Non-pigmented ciliary epithelial cell (primary cell): ENCODE data around the gene CFAP73.

Experiments used
- DNase-seq: peaks from one replicate; pipeline ENCODE4 v3.0.0-alpha.2; 2010; ENCODE audit warnings: low read depth

The CFAP73 gene

DNA sequence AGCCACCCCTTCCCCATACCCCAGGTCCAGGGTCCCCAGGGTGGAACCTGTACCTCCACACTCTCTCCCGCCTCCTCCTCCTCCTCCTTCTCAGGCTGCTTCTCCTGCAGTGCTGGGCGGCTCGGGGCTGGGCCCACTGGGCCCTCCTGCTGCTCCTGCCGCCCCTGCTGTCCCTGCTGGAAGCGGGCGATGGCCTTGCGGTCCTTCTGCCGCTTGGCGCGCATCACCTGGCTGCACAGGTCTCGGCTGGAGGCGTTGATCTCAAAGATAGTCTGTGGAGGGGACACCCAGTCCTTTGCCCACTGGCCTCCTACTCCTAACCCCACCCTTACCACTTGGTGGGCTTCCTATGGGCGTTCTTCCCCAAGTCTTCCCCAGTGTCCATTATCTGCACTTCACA, 14.5 kb downstream of the CFAP73 start:
- no peak for DNase-seq

DNA sequence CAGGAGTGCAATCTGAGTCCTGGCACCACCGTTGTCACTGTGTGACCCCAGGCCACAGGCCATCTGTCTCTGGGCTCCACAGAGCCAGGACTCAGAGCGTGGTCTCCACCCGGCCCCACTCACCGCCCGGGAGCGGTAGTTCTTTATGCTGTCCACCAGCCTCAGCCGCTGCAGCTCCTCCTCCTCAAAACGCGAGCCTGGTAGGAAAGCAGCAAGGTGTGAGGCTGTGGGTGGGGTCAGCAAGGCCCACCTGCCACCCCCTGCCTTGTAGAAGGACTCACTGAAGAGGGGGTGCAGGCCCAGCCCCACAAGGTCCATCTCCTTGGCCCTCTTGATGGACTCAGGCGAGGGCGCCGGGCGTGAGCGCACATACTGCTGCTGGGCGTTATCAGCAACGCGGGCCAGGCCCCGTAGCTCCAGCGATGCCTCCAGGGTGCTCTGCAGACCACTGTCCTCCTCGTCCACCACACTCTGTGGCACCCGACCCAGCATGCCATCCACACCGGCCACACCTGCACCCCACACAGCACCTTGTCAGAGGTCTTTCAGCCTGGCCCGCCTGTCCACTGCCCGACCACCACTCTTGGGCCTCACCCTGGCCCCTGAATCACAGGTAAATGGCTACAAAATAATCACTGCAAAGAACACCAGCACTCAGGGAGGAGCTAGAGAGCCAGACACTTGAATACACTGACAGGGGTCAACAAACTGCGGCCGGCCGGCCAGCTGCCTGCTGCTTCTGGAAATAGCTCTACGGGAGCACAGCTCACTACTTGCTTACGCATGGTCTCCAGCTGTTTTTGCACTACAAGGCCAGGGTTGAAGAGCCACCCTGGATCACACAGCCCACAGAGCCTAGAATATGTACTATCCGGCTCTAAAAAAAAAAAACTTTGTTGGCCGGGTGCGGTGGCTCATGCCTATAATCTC, 16.3 kb downstream of the CFAP73 start:
- DNase-seq = no peak

DNA sequence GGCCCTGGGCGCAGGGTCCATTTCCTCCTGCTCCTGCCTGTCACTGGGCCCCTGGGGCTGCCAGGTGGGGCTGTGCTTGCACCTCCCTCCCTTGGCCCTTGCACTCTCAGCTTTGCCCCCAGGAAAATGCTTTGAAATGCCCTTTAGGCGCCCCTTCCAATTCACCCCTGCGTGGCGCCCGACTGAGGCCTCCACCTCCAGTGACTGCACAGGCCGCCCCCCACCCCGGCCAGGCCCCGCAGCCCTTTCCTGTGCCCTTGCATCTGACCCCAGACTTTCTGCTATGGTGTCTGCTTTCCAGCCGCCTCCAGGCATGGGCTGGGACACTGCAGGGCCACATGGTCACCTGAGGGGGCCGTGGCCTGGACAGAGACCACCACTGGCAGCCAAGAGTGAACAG, 18.3 kb downstream of the CFAP73 start:
- DNase-seq = no peak

DNA sequence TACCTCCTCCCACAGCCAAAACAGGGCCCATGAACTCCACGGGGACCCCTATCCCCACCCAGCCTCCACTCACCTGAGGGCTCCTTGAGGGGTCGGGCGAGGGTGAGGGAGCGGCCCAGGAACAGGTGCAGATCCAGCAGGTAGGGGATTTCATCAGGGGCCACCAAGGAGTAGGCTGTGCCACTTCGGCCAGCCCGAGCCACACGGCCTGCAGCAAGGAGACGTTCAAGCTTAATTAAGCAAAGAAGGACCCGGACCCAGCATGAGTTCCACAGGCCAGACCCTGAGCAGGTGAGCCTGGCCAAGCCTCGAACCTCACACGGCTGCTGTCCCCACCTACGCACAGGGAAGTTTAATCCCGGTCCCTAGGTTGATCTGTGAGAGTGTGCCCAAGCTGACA, 20.2 kb downstream of the CFAP73 start:
- DNase-seq = no peak

DNA sequence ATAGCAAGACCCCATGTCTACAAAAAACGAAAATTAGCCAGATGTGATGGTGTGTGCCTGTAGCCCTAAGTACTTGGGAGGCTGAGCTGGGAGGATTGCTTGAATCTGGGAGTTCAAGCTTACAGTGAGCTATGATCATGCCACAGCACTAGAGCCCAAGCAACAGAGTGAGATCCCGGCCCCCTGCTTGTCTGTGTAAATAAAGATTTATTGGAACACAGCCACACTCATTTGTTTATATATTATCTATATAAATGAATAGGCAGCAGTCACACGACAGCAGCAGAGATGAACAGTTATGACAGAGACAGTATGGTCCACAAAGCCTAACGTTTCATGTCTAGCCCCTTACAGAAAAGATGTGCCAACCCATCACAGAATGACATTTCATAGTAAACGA, 20.9 kb downstream of the CFAP73 start:
- no peak for DNase-seq

DNA sequence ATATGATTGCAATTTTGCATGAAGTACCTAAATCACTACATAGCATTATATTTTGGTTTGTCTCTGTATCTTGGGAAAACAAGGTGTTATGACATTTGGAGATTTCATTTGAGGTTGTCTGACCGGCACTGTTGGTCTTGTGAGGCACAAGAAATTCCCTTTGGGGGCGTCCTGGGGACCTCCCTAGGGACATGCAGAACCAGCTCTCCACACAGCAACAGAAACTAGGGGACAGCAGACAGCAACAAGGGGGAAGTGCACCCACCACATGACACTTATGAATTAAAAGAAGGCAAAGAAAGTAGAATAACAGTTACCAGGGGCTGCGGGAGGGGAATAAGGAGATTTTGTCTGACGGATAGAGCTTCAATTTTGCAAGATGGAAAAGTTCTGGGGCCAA, 21.4 kb downstream of the CFAP73 start:
- DNase-seq = no peak

DNA sequence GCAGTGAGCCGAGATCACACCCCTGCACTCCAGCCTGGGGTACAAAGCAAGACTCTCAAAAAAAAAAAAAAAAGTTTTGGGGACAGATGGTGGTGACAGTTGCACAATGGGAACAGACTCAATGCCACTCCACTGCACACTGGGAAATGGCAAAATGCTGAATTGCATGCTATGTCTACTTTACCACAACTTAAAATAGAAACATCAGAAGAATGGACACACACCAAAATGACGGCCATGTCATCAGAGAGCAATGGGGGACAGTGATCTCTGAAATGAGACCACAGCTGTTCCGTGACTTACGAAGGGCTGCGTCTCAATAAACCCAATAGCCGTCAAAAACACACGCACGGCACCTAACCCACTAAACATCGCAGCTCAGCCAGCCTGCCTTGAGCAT, 22.0 kb downstream of the CFAP73 start:
- DNase-seq = no peak

DNA sequence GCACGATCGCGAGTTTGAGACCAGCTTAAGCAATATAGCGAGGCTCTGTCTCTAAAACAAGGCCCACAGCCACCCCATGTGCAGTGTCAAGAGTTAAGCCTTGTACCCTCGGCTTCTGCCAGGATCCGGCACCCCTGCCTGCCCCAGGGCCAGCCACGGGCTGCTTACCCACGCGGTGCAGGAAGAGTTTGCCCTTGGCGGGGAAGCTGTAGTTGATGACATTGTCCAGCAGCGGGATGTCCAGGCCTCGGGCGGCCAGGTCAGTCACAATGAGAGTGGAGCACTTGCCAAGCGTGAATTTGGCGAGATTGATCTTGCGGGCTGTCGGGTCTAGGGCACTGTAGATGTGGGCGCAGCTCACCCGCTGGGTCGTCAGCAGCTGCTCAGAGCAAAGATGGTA, 22.7 kb downstream of the CFAP73 start:
- DNase-seq = no peak

DNA sequence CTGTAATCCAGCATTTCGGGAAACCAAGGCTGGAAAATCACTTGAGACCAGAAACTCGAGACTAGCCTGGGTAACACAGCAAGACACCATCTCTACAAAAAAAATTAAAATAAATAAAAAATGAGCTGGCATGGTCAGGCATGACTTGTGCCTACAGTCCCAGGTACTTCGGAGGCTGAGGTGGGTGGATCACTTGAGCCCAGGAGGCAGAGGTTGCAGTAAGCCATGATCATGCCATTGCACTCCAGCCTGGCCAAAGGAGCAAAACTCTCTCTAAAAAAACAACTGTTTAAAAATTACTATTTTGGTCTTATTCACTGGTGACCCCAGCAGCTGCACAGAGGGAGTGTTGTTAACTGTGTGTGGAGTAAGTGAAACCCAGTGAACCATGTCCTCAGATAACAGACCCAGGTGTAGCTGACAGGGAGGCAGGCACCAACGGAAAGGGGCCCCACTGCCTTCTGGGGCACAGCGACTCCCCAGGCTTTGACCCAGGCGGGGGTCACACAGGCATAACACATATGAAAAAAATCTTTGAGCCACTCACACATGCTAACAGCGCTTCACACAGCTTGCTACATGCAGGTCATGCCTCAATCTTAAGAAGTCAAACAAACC, 23.7 kb downstream of the CFAP73 start:
- no peak for DNase-seq

DNA sequence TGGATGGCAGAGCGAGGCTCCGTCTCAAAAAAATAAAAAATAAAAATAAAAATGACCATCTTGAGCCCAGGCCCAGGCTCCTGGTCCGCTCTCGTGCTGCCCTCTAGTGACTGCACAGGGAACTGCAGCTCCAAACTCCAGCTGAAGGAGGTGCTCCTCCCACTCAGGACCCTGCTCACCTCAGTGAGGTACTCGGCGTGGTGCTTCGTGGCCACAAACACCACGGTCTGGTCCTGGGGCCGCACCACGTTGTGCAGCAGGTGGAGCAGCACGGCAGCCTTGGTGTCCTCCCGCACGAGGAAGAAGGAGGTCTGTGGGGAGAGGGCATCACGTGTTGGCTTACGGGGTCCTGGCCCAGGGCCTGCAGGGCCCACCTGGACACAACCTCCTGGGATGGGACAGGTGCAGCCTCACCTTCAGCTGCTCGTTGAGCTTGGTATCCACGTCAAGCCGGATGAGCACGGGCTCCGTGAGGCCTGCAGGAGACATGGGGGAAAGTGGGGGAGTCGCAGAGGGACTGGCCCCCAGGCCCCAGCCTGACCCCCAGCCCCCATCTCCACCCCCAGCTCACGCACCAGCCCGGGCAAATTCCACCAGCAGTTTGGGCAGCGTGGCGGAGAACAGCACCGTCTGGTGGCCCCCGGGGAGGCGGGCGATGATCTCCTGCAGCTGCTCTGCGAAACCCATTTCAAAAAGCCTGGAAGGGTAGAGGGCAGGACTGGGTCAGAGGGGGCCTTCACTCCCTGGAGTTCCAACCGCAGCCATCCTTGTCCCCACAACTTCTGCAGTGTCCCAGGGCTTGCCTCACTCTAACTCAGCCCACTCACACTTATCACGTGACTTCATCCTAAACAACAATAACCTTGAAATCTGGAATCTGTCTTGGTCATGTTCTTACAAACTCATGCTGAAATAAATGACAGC, 25.2 kb downstream of the CFAP73 start:
- DNase-seq = no peak

DNA sequence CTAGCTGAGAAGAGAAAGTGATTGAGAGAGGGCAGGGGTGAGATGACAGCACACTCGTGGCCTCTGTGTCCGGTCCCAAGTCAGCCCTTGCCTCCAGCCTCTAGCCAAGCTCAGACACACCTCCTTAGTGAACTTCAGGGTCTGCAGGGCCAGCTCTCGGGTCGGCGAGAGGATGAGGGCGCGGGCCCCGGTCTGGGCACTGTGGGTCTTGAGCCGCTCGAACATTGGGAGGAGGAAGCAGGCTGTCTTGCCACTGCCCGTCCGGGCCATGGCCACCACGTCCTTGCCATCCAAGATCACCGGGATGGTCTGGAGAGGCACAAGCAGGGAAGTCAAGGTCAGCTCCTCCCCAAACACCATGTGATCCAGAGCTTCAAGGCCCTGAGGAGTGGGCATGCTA, 29.5 kb downstream of the CFAP73 start:
- DNase-seq = no peak

DNA sequence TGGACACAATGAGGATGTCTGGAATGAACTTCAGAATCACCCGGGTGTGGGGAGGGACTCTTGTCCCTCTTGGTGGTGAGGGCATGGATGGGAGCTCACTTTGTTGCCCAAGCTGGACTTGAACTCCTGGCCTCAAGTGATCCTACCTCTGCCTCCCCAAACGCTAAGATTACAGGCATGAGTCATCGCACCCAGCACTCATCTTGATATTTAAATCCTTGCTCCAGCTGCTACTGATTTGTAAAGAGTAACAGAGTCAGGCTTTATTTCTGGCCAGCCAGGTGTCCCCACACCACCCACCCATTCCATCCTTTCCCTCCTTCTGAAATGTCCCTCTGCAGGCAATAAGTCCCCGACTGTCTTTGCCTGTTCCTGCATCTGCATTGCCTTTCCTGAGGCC, 30.8 kb downstream of the CFAP73 start:
- no peak for DNase-seq

DNA sequence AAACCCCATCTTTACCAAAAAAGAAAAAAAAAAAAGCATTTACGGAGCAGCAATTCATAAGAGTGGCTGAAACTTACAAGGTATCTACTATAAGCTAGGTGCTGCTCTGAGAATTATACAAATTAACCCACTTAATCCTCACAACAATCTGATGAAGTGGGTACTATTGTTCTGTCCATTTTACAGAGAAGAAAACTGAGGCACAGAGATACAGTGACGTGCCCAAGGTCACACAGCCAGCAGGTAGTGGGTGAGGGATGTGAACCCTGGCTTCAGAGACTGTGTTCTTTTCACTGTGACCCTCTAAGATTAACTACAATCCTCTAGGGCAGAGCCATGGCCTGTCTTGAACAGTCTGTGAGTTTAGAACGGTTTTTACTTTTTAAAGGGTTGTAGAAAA, 32.5 kb downstream of the CFAP73 start:
- no peak for DNase-seq

DNA sequence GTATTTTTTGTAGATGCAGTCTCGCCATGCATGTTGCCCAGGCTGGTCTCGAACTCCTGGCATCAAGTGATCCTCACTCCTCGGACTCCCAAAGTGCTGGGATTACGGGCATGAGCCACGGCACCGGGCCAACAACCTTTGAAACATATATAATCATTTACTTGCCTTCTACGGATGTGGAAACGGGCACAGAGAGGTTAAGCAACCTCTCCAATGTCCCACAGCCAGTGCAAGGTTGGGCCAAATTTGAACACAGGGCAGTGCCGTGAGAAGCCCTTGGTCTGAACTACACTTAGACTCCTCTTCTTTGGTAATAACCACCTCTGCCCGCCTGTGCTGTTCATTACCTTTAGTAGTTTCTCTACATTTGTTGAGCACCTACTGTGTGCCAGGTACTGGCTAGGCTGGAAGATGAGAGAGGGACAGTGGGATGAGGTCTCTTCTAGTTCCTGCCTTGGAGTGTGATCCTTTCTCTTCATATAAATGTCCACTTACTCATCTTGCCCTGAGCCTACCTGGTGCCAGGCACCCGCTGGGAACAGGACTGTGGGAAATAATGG, 33.6 kb downstream of the CFAP73 start:
- DNase-seq = no peak

DNA sequence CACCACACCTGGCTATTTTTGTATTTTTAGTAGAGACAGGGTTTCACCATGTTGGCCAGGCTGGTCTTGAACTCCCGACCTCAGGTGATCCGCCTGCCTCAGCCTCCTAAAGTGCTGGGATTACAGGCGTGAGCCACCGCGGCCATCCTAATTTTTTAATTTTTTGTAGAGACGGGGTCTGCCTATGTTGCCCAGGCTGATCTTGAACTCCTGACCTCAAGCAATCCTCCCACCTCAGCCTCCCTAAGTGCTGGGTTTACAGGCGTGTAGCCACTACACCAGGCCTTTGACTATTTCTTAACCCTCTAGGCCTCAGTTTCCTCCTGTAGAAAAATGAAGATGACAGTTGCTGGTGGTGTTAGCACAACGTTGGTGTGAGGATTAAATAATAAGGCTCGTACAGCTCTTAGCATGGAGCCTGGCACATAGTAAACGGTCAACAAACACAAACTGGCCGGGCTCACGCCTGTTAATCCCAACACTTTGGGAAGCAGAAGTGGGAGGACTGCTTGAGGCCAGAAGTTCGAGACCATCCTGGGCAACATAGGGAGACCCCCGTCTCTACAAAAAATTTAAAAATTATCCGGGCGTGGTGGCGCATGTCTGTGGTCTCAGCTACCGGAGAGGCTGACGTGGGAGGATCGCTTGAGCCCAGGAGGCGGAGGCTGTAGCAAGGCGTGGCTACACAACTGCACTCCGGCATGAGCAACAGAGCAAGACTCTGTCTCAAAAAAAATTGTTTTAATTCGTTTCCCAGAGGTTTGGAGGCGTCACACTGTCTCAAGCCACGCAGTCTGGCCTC, 34.8 kb downstream of the CFAP73 start:
- DNase-seq = no peak

DNA sequence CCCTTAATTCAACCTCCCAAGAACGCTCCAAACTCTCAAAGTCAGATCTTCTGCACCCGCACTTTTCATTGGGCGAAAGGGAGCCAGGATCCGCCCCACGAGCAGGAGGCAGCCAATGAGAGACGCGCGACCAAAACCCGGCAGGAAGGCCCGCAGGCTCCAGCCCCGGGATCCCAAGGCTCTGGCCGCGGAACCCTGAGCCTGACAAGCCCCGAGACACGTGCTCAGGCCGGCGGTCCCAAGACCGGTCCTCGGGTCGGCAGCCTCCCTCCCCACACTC, 35.3 kb downstream of the CFAP73 start:
- DNase-seq = no peak

DNA sequence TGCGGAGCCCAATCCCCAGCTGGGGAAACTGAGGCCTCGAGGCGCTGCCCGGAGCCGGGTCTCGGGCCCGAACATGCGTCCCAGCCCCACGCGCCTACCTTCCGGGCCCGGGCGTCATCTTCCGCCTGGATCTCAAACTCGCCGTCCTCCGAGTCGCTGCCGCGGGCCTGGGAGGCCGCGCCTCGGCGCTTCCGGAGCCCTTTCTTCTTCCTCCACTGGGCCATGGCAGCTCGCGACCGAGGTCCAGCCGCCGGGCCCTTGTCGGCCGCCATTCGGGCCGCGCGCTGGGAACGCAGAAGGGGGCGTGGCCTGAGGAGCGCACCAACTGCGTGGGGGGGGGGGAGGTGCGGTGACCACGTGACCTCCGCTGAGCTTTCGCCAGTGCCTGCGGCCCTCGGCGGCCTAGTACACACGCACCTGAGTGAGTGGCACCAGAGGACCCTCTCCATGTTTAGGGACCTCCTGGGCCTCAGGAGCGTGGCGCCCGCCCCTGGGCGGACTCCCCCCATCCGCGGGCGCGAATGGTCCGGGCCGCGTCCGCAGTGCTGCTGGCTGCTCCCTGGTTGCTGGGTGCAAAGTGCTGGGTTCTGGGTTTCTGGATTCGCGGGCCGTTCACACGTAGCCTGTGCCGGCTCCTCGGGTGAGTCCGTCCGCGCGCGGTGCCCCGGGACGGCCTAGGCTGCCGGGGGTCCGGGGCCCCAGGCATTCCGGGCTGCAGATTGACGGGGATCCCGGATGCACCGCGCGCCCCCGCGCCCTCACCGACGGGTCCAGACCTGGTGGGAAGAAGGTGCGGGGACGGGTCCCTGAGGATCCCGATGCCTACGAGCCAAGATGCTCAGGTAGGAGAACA, 35.9 kb downstream of the CFAP73 start, which contains the start of the genes DDX54 and RITA1:
TSS of gene DDX54 (minus strand) at position 299 of the 853 bp plus-strand sequence. CDS start at position 272, 27 bp downstream.
TSS of gene RITA1 (plus strand) at position 542 of the 853 bp plus-strand sequence. CDS start 1,026 bp downstream, outside the sequence.
- no peak for DNase-seq

DNA sequence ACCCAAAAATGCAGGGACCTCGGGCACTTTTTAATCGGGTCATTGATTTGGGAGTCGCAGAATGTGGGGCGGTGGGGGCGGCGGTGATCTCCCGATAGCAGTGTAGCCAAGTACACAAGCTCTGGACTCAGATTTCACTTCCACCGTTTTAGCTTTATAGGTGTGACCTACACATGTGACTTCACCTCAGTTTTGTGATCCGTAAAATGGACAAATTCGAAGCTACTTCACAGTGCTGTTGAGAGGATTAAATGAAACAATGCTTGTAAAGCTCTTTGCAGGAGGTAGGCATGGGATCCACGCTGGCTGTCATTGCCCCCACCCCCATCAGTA, 36.5 kb downstream of the CFAP73 start:
- DNase-seq = no peak

DNA sequence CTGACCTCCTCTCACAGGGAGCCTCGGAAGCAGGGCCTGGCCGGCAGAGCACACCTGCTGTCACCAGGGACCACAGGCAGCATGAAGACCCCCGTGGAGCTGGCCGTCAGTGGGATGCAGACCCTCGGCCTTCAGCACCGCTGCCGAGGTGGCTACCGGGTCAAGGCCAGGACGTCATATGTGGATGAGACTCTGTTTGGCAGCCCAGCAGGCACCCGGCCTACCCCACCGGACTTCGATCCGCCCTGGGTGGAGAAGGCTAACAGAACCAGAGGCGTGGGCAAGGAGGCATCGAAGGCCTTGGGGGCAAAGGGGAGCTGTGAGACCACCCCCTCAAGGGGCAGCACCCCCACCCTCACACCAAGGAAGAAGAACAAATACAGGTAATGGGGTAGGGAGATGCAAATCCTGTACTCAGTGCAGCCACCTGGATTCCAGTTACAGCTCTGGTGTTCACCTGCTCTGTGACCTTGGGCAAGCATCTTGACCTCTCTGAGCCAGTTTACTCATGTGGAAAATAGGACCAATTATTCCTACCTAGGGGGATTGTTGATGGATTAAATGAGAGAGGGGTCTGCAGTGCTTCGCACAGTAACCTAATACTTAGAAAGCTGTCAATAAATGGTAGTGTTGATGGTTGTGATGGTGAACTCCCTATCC, 37.3 kb downstream of the CFAP73 start:
- DNase-seq = no peak

DNA sequence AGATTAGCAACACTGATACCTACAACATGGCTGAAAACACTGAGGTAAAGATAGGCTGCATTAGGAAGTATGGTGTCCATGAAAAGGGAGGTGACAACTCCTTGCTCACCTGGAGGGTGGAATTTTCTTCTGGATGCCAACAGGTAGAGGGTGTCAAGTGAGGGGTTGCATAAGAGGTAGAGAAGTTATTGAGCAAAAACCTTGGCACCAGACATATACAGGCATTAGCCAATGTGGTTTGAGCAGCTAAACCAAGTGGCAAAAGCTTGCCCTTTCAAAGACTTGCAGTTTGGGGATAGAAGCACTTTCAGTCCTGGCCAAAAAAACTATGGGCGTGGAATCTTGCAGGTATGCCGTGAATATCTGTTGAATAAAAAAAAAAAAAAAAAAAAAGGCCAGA, 39.8 kb downstream of the CFAP73 start:
- DNase-seq = no peak
